Anterior cingulate cortex (tissue), 58 donors: Measurements from ENCODE around the gene ZKSCAN8.
"Not testable (repeated sequence)": the region's sequence is repeated elsewhere in the genome, so short reads cannot be mapped to it uniquely, and the experiment has no call there.

Source experiments
- DNase-seq, 58 donors: peaks; one replicate each; lab custom pipeline; 2025; lab: John Stamatoyannopoulos, UW

ZKSCAN8 gene

GRCh38 chr6:28141500-28142329 is at the start of gene ZKSCAN8:
TSS of gene ZKSCAN8 (plus strand) at chr6:28141883. CDS start at chr6:28148408, 6,525 bp downstream.
- DNase-seq, result peak in 57 of 58 donors; percentile 28 to 89 (median 71)

DNA sequence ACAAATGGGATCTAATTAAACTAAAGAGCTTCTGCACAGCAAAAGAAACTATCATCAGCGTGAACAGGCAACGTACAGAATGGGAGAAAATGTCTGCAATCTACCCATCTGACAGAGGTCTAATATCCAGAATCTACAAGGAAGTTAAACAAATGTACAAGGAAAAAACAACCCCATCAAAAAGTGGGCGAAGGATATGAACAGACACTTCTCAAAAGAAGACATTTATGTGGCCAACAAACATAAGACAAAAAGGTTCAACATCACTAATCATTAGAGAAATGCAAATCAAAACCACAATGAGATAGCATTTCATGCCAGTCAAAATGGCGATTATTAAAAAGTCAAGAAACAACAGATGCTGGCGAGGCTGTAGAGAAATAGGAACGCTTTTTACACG is 39.5 kb upstream of the ZKSCAN8 start:
- DNase-seq, result not testable (repeated sequence)

- DNase-seq, result not testable (repeated sequence)
These were observed 39.0 kb upstream of the ZKSCAN8 start for GRCh38 chr6:28102699-28103098.

GRCh38 chr6:28104392-28105244 is 37.1 kb upstream of the ZKSCAN8 start:
- peak; percentile 22 to 90 (median 75) for DNase-seq

GRCh38 chr6:28105245-28105639 is 36.4 kb upstream of the ZKSCAN8 start:
- DNase-seq, result peak in 1 of 58 donors; percentile 1

DNA sequence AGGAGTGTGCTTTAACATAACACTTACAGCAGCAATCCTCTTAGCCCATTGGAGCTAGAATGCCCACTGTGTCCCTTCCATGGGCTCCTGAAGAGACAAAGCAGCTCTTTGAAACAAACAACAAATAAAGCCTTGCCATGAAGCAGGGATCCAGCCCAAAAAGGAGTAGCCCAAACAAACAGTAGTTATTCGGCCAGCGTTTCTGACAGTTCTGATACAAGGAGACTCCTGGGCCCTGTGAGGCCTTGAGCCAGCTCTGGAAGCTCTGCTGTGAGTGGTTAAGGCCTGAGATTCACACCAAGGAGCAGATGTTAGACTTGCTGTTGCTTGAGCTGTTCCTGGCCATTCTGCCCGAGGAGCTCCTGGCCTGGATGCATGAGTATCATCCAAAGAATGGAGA is 34.2 kb upstream of the ZKSCAN8 start:
- DNase-seq, result peak in 25 of 58 donors; percentile 3 to 76 (median 22)

DNA sequence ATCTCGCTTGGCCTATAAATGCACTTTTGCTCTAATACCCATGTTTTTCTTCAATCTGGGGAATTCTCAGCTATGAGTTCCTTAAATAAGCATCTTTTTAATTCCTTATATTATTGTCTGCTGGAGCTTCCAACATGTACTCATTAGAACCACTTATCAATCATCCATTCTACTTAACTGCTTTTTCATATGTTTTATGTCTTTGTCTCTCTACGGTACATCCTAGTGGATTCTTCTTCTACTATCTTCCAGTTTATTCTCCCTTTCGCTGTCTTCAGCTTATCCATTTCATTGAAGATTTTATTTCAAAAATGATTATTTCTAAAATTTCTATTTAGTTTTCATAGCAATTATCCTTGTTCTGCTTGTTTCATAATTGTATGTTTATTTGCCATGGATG is 29.7 kb upstream of the ZKSCAN8 start:
- DNase-seq, result no peak

DNA sequence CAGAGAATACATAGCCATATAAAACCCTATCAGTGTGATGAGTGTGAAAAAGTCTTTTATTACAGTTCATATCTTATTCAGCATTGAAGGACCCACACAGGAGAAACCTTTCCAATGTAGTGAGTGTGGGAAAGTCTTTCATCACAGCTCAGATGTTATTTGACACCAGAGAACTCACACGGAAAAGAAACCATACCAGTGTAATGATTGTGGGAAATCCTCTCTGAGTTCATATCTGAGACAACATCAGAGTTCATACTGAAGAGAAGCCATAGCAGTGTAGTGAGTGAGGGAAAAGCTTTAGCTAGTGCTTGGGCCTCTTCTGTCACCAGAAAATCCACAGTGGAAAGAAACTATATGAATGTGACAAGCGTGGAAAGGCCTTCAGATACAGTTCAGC is 25.9 kb upstream of the ZKSCAN8 start:
- DNase-seq, result no peak

DNA sequence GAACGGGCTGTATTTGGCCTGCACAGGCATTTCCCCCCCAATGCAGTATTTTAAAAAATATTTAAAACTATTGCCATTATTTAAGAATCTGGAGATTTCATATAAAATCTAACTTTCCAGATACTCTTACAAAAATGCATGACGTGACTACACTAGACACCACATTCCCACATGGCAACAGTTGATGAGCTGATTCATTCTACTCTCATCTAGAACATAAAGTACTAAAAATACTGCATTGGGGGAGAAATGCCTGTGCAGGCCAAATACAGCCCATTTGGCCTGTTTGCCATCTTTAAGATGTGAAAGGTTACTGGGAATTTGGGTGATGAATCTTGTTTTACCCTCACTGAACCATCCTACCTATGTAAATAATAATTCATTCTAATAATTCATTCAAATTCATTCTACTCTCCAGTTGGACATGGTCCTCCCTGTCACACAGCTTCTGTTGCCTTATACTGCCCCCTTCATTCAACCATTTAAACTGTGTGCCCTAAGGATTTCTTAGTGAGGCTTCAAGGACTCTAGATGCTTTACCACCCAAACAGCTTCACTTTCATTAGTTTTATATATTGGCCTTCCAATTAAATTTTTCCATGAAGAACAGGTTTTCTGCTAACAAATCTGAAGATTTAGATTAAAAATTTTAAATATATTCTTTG is 24.2 kb upstream of the ZKSCAN8 start:
- no peak for DNase-seq

DNA sequence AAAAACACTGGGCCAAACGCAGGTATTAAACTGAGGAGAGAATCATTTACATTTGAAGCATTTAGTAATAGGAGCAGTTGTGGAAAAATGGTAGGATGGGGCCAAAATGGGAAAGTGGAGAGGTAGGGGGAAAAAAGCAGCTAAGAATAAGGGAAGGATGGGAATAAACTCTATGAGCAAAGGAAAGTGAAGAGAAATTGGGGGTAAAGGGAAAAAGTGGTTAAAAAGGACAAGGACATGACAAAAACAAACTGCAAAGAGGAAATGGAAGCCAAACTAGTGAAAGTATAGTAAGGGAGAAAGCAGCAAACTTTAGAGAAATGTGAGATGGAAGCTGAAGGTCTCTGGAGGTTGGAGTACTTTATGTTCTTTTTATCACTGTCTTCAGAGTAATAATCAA is 23.5 kb upstream of the ZKSCAN8 start:
- DNase-seq, result no peak

DNA sequence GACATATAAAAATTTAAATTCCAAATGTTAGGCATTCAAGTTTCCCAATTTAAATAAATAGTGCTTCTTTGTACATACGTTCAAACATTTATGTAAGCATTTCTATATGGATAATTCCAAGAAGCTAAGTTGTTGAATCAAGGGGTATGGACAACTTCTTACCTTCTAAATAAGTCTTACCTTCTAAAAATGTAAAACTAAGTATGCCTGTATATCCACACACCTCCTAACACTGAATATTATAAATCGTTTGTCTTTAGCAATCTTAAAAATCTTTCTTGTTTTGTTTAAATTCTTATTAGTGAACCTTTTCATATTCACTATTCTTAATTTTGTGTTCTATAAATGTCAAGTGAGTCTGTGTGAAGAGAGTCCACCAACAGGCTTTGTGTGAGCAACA is 19.8 kb upstream of the ZKSCAN8 start:
- no peak for DNase-seq

DNA sequence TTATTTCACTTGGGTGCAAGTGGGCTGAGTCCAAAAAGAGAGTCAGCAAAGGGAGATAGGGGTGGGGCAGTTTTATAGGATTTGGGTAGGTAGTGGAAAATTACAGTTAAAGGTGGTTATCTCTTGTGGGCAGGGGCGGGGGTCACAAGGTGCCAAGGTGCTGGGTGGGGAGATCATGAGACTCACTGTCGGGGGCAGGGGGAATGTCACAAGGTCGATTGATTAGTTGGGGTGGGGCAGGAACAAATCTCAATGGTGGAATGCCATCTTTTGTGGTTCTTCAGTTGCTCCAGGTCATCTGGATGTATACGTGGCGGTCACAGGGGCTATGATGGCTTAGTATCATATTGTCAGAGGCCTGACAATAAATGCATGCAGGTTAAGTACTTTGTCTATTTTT is 19.4 kb upstream of the ZKSCAN8 start:
- DNase-seq, result not testable (repeated sequence)

DNA sequence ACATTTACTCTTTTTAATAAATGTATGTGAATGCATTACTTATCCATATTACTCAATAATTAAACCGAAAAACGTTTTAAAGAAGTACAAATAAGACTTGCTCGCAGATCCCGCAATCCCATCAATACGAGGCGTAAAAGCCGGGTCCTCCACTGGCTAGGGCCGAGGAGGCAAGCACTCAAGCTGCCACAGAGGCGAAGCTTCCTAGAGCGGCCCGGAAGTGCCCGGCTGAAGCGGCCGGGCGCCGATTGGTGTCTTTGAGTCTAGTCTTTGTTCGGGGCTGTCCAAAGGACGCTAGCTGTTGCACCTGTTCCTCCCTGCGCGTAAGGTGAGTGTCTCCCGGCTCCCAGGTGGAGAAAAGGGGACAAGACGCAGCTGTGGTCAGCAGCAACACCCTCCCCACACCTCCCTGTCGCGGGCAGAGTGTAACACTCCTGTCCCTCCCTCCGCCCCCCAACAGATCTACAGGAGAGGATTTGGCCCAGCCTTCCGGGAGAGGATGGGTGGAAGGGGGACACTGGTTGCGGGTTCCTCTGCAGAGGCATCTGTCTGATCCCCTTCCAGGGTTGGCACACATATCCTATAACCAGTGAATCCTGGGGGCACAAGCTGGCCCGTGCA is 17.2 kb upstream of the ZKSCAN8 start, which contains the start of gene ZSCAN16:
Gene ZSCAN16 (plus strand): TSS at position 260 of the 621 bp plus-strand sequence. CDS start 835 bp downstream, outside the sequence.
- DNase-seq, result peak in 57 of 58 donors; percentile 27 to 86 (median 71)

GRCh38 chr6:28124971-28125353 is 16.7 kb upstream of the ZKSCAN8 start:
- DNase-seq, result no peak

- no peak for DNase-seq
These were observed 16.3 kb upstream of the ZKSCAN8 start for GRCh38 chr6:28125401-28125800.

GRCh38 chr6:28134015-28134414 is 7.7 kb upstream of the ZKSCAN8 start:
- peak in 7 of 58 donors; percentile 0 to 12 (median 5) for DNase-seq

DNA sequence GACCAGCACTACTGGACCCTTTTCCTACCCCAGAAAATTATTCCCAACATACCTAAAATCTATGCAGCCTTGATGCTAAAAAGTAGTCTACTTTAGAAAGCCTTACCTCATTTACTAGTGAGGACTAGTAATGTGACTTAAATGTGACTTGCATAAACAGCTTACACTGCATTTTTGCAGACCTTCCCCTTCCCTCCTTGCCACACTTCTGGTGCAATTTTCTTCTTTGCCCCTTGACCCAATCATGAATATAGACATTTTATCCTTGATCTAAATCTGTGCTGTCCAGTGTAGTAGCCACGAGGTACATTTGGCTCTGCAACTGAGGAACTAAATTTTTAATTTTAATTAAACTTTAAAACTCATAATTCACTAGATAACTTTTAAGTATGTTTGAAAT is 7.0 kb upstream of the ZKSCAN8 start:
- no peak for DNase-seq

DNA sequence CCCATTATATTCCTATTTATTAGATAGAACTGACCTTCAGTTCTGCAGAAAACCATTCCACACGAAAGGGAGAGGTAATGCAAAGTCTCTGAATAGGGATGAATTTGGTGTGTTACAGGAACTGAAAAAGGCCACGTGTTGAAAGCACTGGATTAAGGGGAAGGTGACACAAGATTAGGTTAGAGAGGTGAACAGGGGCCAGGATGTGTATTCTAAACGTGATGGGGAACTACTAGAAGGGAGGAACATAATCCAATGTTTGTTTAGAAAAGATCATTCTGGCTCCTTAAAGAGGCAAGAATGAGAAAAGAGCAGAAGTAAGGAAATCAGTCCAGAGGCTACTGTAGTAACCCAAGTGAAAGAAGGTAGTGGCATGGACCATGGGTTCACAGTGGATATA is 6.3 kb upstream of the ZKSCAN8 start:
- no peak for DNase-seq

DNA sequence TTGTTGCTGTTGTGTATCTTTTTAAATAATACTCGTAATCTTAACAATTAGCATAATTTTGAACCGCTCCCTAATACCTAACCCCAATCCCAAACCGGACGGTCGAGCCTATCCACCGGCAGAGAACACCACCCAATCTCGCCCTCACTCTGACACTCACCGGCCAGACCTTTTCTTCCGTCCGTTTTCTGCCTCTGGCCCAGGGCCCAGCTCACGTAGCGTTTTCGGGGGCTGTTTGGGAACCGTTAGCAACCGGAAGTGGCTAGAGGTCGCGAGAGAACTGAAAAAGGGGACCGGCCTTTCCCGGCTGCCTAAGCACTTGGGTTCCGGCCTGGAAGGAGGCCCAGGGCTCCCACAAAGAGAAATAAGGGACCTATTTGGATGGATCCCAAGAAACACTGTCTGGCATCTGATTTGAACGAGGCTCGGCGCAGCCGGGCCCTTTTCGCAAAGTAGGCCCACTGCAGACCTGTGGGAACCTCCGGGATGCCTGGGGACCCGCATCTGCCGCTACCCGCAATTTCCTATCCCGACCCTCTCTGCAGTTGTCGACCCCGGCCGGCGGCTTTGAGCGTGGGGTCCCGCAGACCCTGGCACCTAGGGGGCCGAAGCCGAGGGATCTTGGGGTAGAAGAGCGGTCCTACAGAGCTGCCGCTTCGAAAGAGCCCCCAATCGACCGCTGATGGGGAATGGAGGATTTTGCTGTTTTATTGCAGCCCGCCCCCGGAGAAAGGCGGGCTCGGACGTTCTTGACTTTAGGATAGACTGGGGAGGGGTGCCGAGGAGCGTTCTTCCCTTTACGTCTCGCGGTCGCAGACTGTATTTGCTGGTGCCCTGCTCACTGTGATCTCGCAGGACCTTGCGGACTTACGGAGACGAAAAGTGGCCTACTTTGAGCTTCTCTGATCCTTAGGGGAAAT is 4.8 kb upstream of the ZKSCAN8 start:
- peak; percentile 42 to 92 (median 78) for DNase-seq
